ENCODE data around the gene BACH2.
A peak's percentile ranks its signal among the peaks of the same experiment; 100 is the strongest.

BACH2 gene

DNA sequence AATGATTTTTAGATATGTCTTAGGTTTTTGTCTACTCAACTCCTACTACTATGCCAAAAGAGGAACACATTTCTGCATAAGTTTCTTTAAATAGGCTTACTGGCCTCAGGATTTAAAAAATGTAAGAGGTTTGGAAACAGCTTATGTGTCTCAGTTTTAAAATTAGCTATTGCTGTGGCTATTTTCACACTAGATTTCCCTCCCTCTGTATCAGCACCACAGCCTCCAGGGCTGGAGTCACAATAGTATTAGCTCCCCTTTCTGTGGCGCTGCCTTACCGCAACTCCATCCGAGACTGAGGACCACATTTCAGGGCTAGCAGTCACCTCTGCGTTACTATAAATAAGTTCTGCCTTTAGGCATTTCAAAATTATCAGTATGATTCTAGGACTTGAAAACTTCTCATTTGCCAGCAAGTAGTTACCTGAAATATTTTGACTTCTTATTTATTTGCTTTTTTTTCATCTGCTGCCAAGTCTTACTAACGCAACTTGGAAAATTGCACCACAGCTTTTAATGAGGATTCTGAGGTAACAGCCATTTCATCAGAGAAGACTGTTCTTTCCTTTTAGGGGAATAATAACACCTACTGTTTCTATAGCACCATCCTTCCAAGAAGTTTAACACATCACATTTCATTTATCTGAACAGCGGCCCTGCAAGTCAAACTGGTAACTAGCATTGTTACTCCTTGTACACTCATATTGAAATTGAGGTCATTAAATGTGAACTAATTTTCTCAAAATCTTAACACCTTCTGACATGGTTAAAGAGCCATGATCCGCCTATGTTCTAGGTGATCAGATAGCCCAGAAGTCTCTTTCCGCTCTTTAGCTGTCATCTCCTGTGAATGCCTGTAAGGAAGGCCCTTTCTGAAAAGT is 296.5 kb downstream of the BACH2 start:
- no peaks in the 10 kb centered on the region for H3K9me3 Mint-ChIP-seq
- H3K36me3 Mint-ChIP-seq (ENCODE audit: low read depth), result peaks cover 49% of the 10 kb centered on the region
- H3K4me3 Mint-ChIP-seq, result no peak overlapping the region
- peak overlapping the region; percentile 15 for H3K27ac Mint-ChIP-seq
- DNase-seq (no peak), ATAC-seq (peak; percentile 18)
- H3K4me1 Mint-ChIP-seq, result peaks cover 36% of the 10 kb centered on the region
- no peaks in the 10 kb centered on the region for H3K27me3 Mint-ChIP-seq

DNA sequence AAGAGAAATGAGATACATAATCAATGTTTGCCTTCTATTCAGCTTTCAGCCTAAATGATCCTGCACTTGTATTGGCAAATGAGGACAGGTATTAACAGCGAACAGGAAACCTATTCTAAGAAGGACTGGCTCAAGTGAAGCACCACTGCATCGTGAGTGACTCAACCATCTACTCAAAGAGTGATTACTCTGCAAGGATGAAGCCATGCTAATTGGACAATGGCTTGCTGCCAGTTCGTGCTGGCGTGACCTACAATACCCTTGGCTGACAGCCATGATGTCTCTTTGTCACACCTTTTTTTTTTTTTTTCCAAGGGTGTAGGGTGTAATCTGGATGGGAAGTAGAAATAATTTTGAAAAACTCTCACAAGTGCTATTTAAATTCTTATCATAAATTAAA is 297.5 kb downstream of the BACH2 start:
- H3K4me3 Mint-ChIP-seq, result no peak overlapping the region
- H3K36me3 Mint-ChIP-seq (ENCODE audit: low read depth), result peaks cover 48% of the 10 kb centered on the region
- peaks cover 46% of the 10 kb centered on the region for H3K4me1 Mint-ChIP-seq
- H3K9me3 Mint-ChIP-seq, result no peaks in the 10 kb centered on the region
- no peaks in the 10 kb centered on the region for H3K27me3 Mint-ChIP-seq
- peak overlapping the region; percentile 52 for H3K27ac Mint-ChIP-seq
- DNase-seq (peak; percentile 41), ATAC-seq (no peak)

DNA sequence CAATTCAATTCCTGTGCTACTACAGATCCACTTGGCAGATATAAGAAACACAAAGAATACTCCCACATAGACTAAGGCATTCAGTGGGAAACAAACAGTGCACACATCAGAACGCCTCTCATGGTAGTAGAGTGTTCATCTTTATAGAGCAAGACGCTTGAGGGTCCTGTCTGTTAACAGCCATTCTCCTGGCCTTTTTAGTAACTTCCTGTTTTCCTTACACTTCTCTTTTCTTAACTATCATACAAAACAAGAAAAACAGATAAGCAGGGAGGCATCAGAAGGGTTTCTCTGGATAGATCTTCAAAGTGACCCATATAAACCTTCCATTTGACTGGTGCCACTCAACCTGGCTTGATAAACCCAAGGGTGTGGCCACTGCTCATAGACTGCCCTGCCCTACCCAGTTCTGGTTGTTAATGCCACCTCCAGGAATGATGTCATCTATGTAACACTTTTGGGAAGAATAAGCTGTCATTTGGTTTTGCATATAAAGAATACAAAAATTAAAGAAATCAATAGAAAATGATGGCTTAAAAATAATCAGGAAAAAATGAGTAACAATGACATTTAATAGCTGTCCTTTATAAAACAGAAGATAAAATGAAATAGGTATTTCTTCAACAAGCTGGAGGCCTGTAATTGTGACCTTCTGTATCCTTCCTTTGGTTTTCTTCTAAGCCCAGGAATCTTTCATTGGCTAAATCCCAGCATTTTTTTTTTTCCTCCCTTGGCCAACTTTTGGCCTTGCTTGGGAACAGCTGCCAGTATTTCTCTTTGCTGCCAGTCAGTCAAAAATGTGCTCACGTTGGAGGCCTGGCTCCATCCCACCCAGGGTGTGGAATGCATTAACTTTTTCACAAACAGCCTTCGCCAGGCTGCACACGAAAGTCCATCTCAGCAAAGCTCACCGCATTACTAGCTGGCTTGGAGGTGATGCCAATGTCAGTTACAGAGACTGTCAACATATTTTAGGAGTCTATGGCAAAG is 298.9 kb downstream of the BACH2 start:
- Mint-ChIP-seq H3K27me3 (no peaks in the 10 kb centered on the region), H3K27ac (peak overlapping the region; percentile 77), H3K4me3 (no peak overlapping the region), H3K36me3 (ENCODE audit: low read depth) (peaks cover 62% of the 10 kb centered on the region), H3K9me3 (no peaks in the 10 kb centered on the region), H3K4me1 (peaks cover 59% of the 10 kb centered on the region)
- ATAC-seq (no peak), DNase-seq (no peak)

DNA sequence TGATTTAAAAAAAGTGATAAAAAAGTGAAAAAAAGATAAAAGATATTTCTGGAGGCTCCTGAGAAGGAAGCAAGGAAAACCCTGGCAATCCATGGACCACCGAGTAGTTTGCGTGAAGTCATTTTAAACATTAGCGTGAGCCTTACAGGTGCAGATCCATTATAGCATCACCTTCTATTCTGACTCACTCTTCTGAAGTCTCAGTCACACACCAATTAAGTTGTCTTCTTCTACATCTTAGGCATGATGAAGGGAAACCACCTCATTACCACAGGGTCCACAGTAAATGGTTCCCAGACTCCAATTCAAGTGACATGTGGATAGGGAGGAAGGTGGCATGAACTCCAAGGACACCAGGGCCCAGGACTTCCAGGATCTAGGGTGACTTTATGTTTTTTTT is 303.2 kb downstream of the BACH2 start:
- DNase-seq (no peak), ATAC-seq (peak; percentile 41)
- H3K4me3 Mint-ChIP-seq, result no peak overlapping the region
- peaks cover 92% of the 10 kb centered on the region for H3K4me1 Mint-ChIP-seq
- peak overlapping the region; percentile 34 for H3K27ac Mint-ChIP-seq
- H3K36me3 Mint-ChIP-seq (ENCODE audit: low read depth), result peaks cover 88% of the 10 kb centered on the region
- H3K9me3 Mint-ChIP-seq, result no peaks in the 10 kb centered on the region
- no peaks in the 10 kb centered on the region for H3K27me3 Mint-ChIP-seq

- peak overlapping the region; percentile 34 for H3K27ac Mint-ChIP-seq
- H3K36me3 Mint-ChIP-seq (ENCODE audit: low read depth), result peaks cover 85% of the 10 kb centered on the region
- H3K9me3 Mint-ChIP-seq, result no peaks in the 10 kb centered on the region
- ATAC-seq (no peak), DNase-seq (no peak)
- H3K4me1 Mint-ChIP-seq, result peaks cover 93% of the 10 kb centered on the region
- no peaks in the 10 kb centered on the region for H3K27me3 Mint-ChIP-seq
- no peak overlapping the region for H3K4me3 Mint-ChIP-seq
These were observed 303.8 kb downstream of the BACH2 start for GRCh38 chr6:89992818-89993217.

DNA sequence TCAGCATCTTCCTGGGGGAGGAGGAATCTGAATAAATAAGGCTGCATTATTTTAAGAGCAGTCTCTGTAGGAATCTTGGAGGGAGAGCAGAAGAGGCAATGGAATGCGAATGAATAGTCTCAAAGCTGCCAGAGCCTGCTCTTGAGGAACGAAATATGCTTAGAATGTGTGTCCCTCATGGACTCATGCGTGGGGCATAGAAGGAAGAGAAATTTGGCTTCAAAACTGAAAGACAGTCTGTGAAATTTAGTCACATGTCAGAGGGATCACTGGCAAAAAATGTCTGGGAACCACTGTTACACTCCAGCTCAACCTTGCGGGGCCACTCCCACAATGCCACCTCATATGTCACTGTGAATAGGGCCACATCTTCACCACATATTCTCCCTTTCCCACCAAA is 306.9 kb downstream of the BACH2 start:
- ATAC-seq (no peak), DNase-seq (no peak)
- Mint-ChIP-seq H3K27ac (peak overlapping the region; percentile 80), H3K4me1 (peaks cover 95% of the 10 kb centered on the region), H3K27me3 (no peaks in the 10 kb centered on the region), H3K36me3 (ENCODE audit: low read depth) (peaks cover 83% of the 10 kb centered on the region), H3K4me3 (peak overlapping the region; percentile 30), H3K9me3 (no peaks in the 10 kb centered on the region)

DNA sequence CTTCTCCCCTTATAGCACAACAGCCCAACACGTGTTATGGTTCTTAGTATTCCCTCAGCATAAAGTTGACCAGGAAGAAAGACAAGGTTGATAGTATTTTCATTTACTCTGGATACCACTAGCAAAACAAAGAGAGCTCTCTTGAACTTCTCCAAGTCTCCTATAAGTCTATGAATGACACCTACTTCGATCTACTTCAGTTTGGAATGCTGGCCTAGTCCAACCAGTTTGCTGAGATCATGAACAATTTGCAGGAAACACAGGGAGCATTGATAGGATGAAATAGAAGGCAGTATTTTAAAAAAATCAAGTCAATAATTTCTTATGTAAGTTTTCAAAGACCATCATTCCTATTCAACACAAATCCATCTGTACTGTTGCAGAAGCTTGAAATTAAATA is 308.8 kb downstream of the BACH2 start:
- Mint-ChIP-seq H3K9me3 (no peaks in the 10 kb centered on the region), H3K36me3 (ENCODE audit: low read depth) (peaks cover 76% of the 10 kb centered on the region), H3K27me3 (no peaks in the 10 kb centered on the region), H3K27ac (peak overlapping the region; percentile 85), H3K4me3 (no peak overlapping the region), H3K4me1 (peaks cover 87% of the 10 kb centered on the region)
- ATAC-seq (no peak), DNase-seq (no peak)

DNA sequence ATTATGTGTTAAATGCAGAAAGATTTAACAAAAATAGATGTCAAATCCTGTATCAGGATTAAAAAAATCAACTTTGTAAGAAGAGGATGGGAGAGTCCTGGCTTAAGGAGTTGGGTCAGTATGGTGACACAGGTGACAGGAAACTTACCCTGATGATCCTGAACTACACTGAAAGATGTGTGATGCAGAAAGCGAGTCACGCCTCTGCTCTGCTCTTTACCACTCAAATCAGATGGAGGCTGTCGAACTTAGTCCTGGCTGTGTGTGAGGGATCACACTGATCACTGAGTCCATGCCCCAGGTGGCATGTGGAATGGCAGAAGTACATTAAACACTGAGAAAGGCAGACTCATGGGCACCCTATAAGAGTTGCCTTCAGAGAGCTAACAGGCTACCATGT is 309.5 kb downstream of the BACH2 start:
- H3K27me3 Mint-ChIP-seq, result no peaks in the 10 kb centered on the region
- peaks cover 77% of the 10 kb centered on the region for H3K36me3 Mint-ChIP-seq (ENCODE audit: low read depth)
- H3K4me1 Mint-ChIP-seq, result peaks cover 83% of the 10 kb centered on the region
- H3K27ac Mint-ChIP-seq, result peak overlapping the region; percentile 85
- H3K9me3 Mint-ChIP-seq, result no peaks in the 10 kb centered on the region
- ATAC-seq (peak; percentile 84), DNase-seq (no peak)
- no peak overlapping the region for H3K4me3 Mint-ChIP-seq

- Mint-ChIP-seq H3K36me3 (ENCODE audit: low read depth) (peaks cover 79% of the 10 kb centered on the region), H3K4me1 (peaks cover 85% of the 10 kb centered on the region), H3K9me3 (no peaks in the 10 kb centered on the region), H3K27ac (peak overlapping the region; percentile 85), H3K4me3 (no peak overlapping the region), H3K27me3 (no peaks in the 10 kb centered on the region)
- DNase-seq (no peak), ATAC-seq (no peak)
These were observed 310.0 kb downstream of the BACH2 start for GRCh38 chr6:89986650-89987074.

- Mint-ChIP-seq H3K4me3 (no peak overlapping the region), H3K27me3 (no peaks in the 10 kb centered on the region), H3K36me3 (ENCODE audit: low read depth) (peaks cover 79% of the 10 kb centered on the region), H3K27ac (peak overlapping the region; percentile 85), H3K4me1 (peaks cover 85% of the 10 kb centered on the region), H3K9me3 (no peaks in the 10 kb centered on the region)
- no peak for DNase-seq
- ATAC-seq, result no peak
These were observed 310.7 kb downstream of the BACH2 start for GRCh38 chr6:89985751-89986493.

DNA sequence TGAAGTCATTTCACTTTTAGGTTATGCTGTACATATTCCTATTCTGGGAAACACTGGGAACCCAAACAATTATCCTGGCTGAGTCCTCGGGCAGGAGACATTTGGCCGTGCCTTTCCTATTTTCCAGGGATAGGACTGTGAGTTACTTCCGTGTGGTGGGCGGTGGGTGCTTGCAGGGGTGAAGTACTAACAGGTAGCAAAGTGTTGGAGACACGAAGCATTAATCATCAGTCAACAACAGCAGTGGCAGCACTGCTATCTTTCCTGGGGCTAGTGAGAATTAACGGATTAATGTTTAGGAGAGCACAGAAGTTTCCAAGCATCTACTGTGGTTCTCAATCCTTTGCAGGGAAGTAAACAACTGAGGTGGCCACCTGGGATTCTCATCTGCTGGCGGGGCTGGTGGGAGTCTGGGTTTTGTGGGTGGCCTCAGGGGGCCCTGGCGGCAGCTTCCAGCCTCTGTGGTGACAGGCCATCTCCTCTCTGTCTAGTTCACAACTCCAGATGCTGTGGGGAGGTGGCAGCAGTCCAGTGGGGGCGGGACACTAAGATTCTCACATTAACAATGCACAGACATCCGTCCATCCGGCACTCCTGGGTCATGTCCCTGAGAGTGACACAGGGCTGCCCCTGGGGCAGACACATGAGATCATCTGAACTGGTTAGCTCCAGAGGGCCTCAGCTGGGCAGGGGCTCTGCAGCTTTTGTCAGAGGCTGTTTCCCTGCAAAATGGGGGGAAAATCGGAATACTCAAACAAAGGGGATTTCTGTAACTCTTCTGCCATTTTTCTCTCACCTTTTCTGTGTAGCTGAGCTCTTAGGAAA is 311.5 kb downstream of the BACH2 start:
- H3K36me3 Mint-ChIP-seq (ENCODE audit: low read depth), result peaks cover 78% of the 10 kb centered on the region
- no peak overlapping the region for H3K4me3 Mint-ChIP-seq
- peaks cover 77% of the 10 kb centered on the region for H3K4me1 Mint-ChIP-seq
- H3K27ac Mint-ChIP-seq, result peak overlapping the region; percentile 85
- no peak for ATAC-seq
- H3K9me3 Mint-ChIP-seq, result no peaks in the 10 kb centered on the region
- H3K27me3 Mint-ChIP-seq, result no peaks in the 10 kb centered on the region
- no peak for DNase-seq

GRCh38 chr6:89980353-89980752 is 316.3 kb downstream of the BACH2 start:
- peaks cover 53% of the 10 kb centered on the region for H3K36me3 Mint-ChIP-seq (ENCODE audit: low read depth)
- no peaks in the 10 kb centered on the region for H3K27me3 Mint-ChIP-seq
- DNase-seq, result no peak
- peaks cover 47% of the 10 kb centered on the region for H3K4me1 Mint-ChIP-seq
- no peaks in the 10 kb centered on the region for H3K9me3 Mint-ChIP-seq
- H3K27ac Mint-ChIP-seq, result no peak overlapping the region
- no peak overlapping the region for H3K4me3 Mint-ChIP-seq
- ATAC-seq, result no peak

GRCh38 chr6:89979481-89980119 is 317.0 kb downstream of the BACH2 start:
- Mint-ChIP-seq H3K36me3 (ENCODE audit: low read depth) (peaks cover 55% of the 10 kb centered on the region), H3K27ac (no peak overlapping the region), H3K4me3 (no peak overlapping the region), H3K9me3 (no peaks in the 10 kb centered on the region), H3K27me3 (no peaks in the 10 kb centered on the region), H3K4me1 (peaks cover 48% of the 10 kb centered on the region)
- DNase-seq (no peak), ATAC-seq (peak; percentile 47)

Measured in activated naive CD8-positive, alpha-beta T cell treated with anti-CD3 and anti-CD28 coated beads, Interleukin-2, amount 50 U/mL, for 24 hours (primary cell).